ENCODE data around the gene RUNDC3A. TPM values are rescaled to one million over a fixed set of nuclear protein-coding genes. Genes with fewer than 3 reads are reported as not detected.

The RUNDC3A gene
- total and polyA plus RNA-seq, 2 of the 13 experiments (the other 11 are each of a cell fraction or from before 2014, with no cell fraction given) = 0.25 TPM; not detected in 1

GRCh38 chr17:44284024-44284400 is 24.4 kb upstream of the RUNDC3A start:
- WGBS (ENCODE audit: low lambda C conversion rate) = 34% methylated on average over 4 of the region's 4 CpGs
- Histone ChIP-seq H3K27ac (ENCODE audit: extremely low read length, insufficient read depth, low read length) (no peak overlapping the region), H3K9ac (ENCODE audit: insufficient read depth, low read depth, low read length) (no peak overlapping the region), H3K27me3 (ENCODE audit: control insufficient read depth in 1 of 2, insufficient read depth in 2 of 2, low read length in 2 of 2) (peaks cover 0 to 19% of the 10 kb centered on the region in 2 experiments; a peak in 3 of 5 replicates), H3K79me2 (ENCODE audit: insufficient read depth, low read length) (no peaks in the 10 kb centered on the region), H3K4me2 (ENCODE audit: low read depth, low read length) (no peak overlapping the region), H3K4me1 (ENCODE audit: insufficient read depth, low read length) (peaks cover 18% of the 10 kb centered on the region), H3K4me3 (replicated peaks in 1 of 3; ENCODE audit: insufficient read depth in 1 of 3, low read depth in 2 of 3, low read length in 3 of 3) (no peak overlapping the region), H3K36me3 (replicated peaks in 1 of 2; ENCODE audit: control insufficient read depth in 1 of 2, insufficient read depth in 2 of 2, low read length in 2 of 2) (no peaks in the 10 kb centered on the region), H4K20me1 (ENCODE audit: insufficient read depth, low read length) (no peaks in the 10 kb centered on the region), H2AFZ (ENCODE audit: low read length) (no peak overlapping the region), H3K9me3 (ENCODE audit: low read length) (no peaks in the 10 kb centered on the region)
- TF ChIP-seq CREB1 (IDR thresholded peaks at IDR 0.05) (peak; percentile 26; the same call in 1 of the 2 replicates), CREB1 (CRISPR knock-in tag; IDR thresholded peaks at IDR 0.05) (no peak), BHLHE40 (IDR thresholded peaks at IDR 0.05; ENCODE audit: low read length) (no peak)
- FAIRE-seq = no peak
- no TSS peak for BruUV-seq (replicated peaks)
- ChIA-PET POLR2A (no interaction called here), CTCF (ENCODE audit: low intra/inter-chr PET ratio, low total read pairs) (no interaction called here)
- ATAC-seq = no peak
- no peak for DNase-seq (ENCODE audit: low spot score)
- intact Hi-C loops (cut with micrococcal nuclease; ENCODE audit: unreplicated experiment) = no loop called here
- in situ Hi-C loops (cut with HindIII; ENCODE audit: extremely low pct_ligation_motif_present, low pct_unique_long_range_greater_than_20kb) = no loop called here

GRCh38 chr17:44287651-44288050 is 20.8 kb upstream of the RUNDC3A start:
- H3K9me3 ChIP-seq (ENCODE audit: low read length) = no peaks in the 10 kb centered on the region
- CTCF ChIA-PET (ENCODE audit: low intra/inter-chr PET ratio, low total read pairs) = no interaction called here
- TF ChIP-seq KDM2A (CRISPR knock-in tag; IDR thresholded peaks at IDR 0.05; ENCODE audit: borderline replicate concordance, low read depth) (no peak), ZNF326 (CRISPR knock-in tag; IDR thresholded peaks at IDR 0.05; ENCODE audit: borderline replicate concordance) (no peak), ATAD3A (CRISPR knock-in tag; IDR thresholded peaks at IDR 0.05) (no peak), ZMYM2 (CRISPR knock-in tag; IDR thresholded peaks at IDR 0.05) (no peak), REPIN1 (CRISPR knock-in tag; IDR thresholded peaks at IDR 0.05; ENCODE audit: borderline replicate concordance, low read depth) (no peak), CAMTA2 (CRISPR knock-in tag; IDR thresholded peaks at IDR 0.05; ENCODE audit: borderline replicate concordance) (no peak), ZNF546 (CRISPR knock-in tag; conservative IDR thresholded peaks at IDR 0.05) (no peak), ZNF703 (CRISPR knock-in tag; IDR thresholded peaks at IDR 0.05; ENCODE audit: borderline replicate concordance) (no peak), ARID2 (CRISPR knock-in tag; IDR thresholded peaks at IDR 0.05; ENCODE audit: borderline replicate concordance) (no peak), PAF1 (CRISPR knock-in tag; IDR thresholded peaks at IDR 0.05) (no peak), ZNF253 (CRISPR knock-in tag; IDR thresholded peaks at IDR 0.05; ENCODE audit: borderline replicate concordance) (no peak), ZNF350 (CRISPR knock-in tag; IDR thresholded peaks at IDR 0.05; ENCODE audit: borderline replicate concordance, low read depth) (no peak), MAX (IDR thresholded peaks at IDR 0.05) (no peak), ZSCAN22 (CRISPR knock-in tag; IDR thresholded peaks at IDR 0.05) (no peak), KLF12 (CRISPR knock-in tag; IDR thresholded peaks at IDR 0.05; ENCODE audit: borderline replicate concordance) (no peak)
- no peaks in the 10 kb centered on the region for H3K4me1 ChIP-seq (ENCODE audit: insufficient read depth, low read length)
- POLR2A ChIA-PET = interaction anchor here (1.4 kb wide), 1 partner anchor 8 kb away, joined by 3 read pairs; no protein-coding TSS in a partner anchor
- no peak overlapping the region for H3K4me3 ChIP-seq (replicated peaks in 1 of 3; ENCODE audit: insufficient read depth in 1 of 3, low read depth in 2 of 3, low read length in 3 of 3)
- no peaks in the 10 kb centered on the region for H3K36me3 ChIP-seq (replicated peaks in 1 of 2; ENCODE audit: control insufficient read depth in 1 of 2, insufficient read depth in 2 of 2, low read length in 2 of 2)
- no TSS peak for BruUV-seq (replicated peaks)
- H3K4me2 ChIP-seq (ENCODE audit: low read depth, low read length) = no peak overlapping the region
- no peak overlapping the region for H2AFZ ChIP-seq (ENCODE audit: low read length)
- H3K79me2 ChIP-seq (ENCODE audit: insufficient read depth, low read length) = no peaks in the 10 kb centered on the region
- no peaks in the 10 kb centered on the region for H4K20me1 ChIP-seq (ENCODE audit: insufficient read depth, low read length)
- in situ Hi-C loops (cut with HindIII; ENCODE audit: extremely low pct_ligation_motif_present, low pct_unique_long_range_greater_than_20kb) = no loop called here
- peaks cover 0 to 17% of the 10 kb centered on the region in 2 experiments; a peak in 1 of 5 replicates for H3K27me3 ChIP-seq (ENCODE audit: control insufficient read depth in 1 of 2, insufficient read depth in 2 of 2, low read length in 2 of 2)
- 65% methylated on average over 8 of the region's 8 CpGs for WGBS (ENCODE audit: low lambda C conversion rate)
- intact Hi-C loops (cut with micrococcal nuclease; ENCODE audit: unreplicated experiment) = no loop called here
- no peak for FAIRE-seq
- no peak overlapping the region for H3K27ac ChIP-seq (ENCODE audit: extremely low read length, insufficient read depth, low read length)
- no peak overlapping the region for H3K9ac ChIP-seq (ENCODE audit: insufficient read depth, low read depth, low read length)
- ATAC-seq = no peak
- DNase-seq (ENCODE audit: low spot score) = no peak
